Progenitor cell of endocrine pancreas (in vitro differentiated cells): ENCODE results near the gene ZSWIM8. TPM values are rescaled to one million over a fixed set of nuclear protein-coding genes. Genes with fewer than 3 reads are reported as not detected.

Source experiments
- DNase-seq: peaks from one replicate; pipeline ENCODE4 v3.0.0; 2021; ENCODE audit warnings: low spot score; ENCODE audit not compliant: unreplicated experiment
- H3K27ac Mint-ChIP-seq: 2 replicates; pipeline ENCODE4 v1.8.0; 2021; ENCODE audit warnings: mild to moderate bottlenecking, moderate library complexity, mixed read lengths
- H3K27me3 Mint-ChIP-seq: 2 replicates; pipeline ENCODE4 v1.8.0; 2021; ENCODE audit warnings: mixed read lengths
- H3K36me3 Mint-ChIP-seq: 2 replicates; pipeline ENCODE4 v1.8.0; 2022; ENCODE audit warnings: mixed read lengths; ENCODE audit not compliant: insufficient read depth
- H3K4me1 Mint-ChIP-seq: 2 replicates; pipeline ENCODE4 v1.8.0; 2021; ENCODE audit warnings: low read depth, mixed read lengths
- H3K4me3 Mint-ChIP-seq: 2 replicates; pipeline ENCODE4 v1.8.0; 2021; ENCODE audit warnings: low read depth, mild to moderate bottlenecking, moderate library complexity, mixed read lengths
- H3K9me3 Mint-ChIP-seq: 2 replicates; pipeline ENCODE4 v1.8.0; 2021; ENCODE audit warnings: low read depth, mixed read lengths
- total RNA-seq: library from RNA; stranded (reverse); gene quantifications from 2 replicates; pipeline ENCODE4 v1.2.1, GENCODE V29; 2021
- TF ChIP-seq, protein P1 (sequence below): fragments of 200-600 bp; sonication (generic); IDR thresholded peaks from one replicate; pipeline ENCODE4 v1.5.0; 2021; ENCODE audit warnings: antibody characterized with exemption, mild to moderate bottlenecking; ENCODE audit not compliant: unreplicated experiment

Gene ZSWIM8
- total RNA-seq, 1 donor from 2014 or later: 144 TPM

DNA sequence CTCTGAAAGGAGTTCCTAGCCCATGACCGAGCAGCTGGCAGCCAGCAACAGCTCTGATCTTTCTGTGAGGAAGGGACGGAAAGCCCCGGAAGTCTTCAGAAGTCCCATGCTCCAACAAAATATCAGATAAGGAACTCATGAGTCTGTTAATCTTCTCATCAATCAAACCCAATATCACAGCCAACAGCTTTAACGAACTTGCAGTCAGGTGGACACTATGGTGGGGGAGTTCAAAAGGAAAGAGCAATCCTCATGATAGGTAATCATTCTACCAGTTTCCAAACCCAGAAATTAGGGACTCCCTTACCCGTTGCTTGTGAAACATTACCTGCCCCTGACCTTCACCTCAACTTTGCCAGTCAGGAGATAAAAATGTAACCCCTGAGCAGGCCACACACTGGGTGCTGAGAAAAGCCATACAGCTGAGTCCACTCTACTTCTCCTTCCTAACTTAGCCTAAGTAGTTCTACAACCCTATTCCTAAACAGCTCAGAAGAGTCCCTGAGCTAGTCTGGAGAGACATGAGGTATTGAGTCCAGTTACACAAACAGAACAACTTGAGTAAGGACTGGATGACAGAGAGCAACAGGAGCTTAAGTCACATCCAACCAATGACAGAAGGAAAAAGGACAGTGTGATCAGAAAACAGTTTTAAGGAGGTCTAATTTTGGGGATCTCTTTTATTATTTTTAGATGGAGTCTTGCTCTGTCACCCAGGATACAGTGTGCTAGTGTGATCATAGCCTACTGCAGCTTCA, 23.8 kb downstream of the ZSWIM8 start:
- peaks cover 4% of the 10 kb centered on the region for H3K4me1 Mint-ChIP-seq
- no peaks in the 10 kb centered on the region for H3K27me3 Mint-ChIP-seq
- H3K4me3 Mint-ChIP-seq: peak overlapping the region; percentile 49
- TF ChIP-seq, protein P1, sequence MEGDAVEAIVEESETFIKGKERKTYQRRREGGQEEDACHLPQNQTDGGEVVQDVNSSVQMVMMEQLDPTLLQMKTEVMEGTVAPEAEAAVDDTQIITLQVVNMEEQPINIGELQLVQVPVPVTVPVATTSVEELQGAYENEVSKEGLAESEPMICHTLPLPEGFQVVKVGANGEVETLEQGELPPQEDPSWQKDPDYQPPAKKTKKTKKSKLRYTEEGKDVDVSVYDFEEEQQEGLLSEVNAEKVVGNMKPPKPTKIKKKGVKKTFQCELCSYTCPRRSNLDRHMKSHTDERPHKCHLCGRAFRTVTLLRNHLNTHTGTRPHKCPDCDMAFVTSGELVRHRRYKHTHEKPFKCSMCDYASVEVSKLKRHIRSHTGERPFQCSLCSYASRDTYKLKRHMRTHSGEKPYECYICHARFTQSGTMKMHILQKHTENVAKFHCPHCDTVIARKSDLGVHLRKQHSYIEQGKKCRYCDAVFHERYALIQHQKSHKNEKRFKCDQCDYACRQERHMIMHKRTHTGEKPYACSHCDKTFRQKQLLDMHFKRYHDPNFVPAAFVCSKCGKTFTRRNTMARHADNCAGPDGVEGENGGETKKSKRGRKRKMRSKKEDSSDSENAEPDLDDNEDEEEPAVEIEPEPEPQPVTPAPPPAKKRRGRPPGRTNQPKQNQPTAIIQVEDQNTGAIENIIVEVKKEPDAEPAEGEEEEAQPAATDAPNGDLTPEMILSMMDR: no peak
- peaks cover 19% of the 10 kb centered on the region for H3K36me3 Mint-ChIP-seq
- no peaks in the 10 kb centered on the region for H3K9me3 Mint-ChIP-seq
- no peak for DNase-seq
- H3K27ac Mint-ChIP-seq: no peak overlapping the region

DNA sequence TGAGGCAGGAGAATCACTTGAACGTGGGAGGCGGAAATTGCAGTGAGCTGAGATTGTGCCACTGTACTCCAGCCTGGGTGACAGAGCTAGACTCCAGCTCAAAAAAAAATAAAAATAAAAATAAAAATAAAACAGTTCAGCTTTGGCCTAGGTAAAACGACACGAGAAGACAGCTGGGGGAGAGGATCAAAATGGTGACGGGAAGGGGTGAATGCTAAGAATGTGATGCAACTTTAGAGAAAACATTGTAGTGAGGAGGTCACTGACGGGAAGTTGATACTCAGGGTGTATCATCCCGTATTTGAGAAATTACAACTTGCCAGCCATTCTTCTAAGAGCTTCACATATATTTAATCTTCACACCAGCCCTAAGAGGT, 24.9 kb downstream of the ZSWIM8 start:
- Mint-ChIP-seq H3K4me1 (peaks cover 4% of the 10 kb centered on the region), H3K27me3 (no peaks in the 10 kb centered on the region), H3K4me3 (peak overlapping the region; percentile 81), H3K36me3 (peaks cover 19% of the 10 kb centered on the region), H3K9me3 (no peaks in the 10 kb centered on the region), H3K27ac (peak overlapping the region; percentile 84)
- TF ChIP-seq, protein P1: no peak
- no peak for DNase-seq

DNA sequence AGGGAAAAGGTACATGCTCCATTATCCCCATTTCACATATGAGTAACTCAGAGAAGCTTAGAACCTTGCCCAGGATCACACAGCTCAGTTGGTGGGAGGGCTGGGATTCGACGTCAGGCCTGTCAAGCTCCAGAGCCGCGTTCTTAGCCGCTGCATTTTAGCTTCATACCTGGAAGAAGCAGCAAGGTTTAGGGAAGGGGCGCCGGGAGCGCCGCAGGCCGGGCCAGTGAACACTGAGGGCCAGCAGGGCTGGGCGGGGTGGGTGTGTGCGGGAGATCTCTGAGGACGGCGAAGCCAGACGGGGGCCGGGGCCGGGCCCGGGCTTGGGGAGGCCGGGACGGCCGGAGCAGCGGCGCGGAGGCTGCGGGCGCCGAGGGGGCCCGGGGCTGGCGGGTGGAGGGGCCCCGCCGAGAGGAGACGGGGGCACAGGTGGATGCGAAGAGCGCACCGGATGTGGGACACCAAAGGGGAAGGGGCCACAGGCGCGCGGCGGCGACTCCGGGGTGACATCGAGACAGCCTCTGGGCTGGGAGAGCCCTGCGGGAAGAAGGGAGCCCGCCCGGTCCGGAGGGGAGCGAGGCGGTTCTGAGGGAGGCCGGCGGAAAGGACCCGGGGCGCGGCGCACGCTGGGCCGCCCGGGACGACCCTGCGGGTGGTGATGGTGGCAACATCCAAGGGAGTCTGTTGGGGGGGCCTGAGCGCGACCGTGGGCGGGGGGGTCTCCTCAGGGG, 25.5 kb downstream of the ZSWIM8 start:
- no peaks in the 10 kb centered on the region for H3K9me3 Mint-ChIP-seq
- peak overlapping the region; percentile 84 for H3K27ac Mint-ChIP-seq
- H3K4me1 Mint-ChIP-seq: peaks cover 4% of the 10 kb centered on the region
- peak; percentile 27 for DNase-seq
- no peaks in the 10 kb centered on the region for H3K27me3 Mint-ChIP-seq
- H3K4me3 Mint-ChIP-seq: peak overlapping the region; percentile 81
- TF ChIP-seq, protein P1: no peak
- H3K36me3 Mint-ChIP-seq: peaks cover 16% of the 10 kb centered on the region

DNA sequence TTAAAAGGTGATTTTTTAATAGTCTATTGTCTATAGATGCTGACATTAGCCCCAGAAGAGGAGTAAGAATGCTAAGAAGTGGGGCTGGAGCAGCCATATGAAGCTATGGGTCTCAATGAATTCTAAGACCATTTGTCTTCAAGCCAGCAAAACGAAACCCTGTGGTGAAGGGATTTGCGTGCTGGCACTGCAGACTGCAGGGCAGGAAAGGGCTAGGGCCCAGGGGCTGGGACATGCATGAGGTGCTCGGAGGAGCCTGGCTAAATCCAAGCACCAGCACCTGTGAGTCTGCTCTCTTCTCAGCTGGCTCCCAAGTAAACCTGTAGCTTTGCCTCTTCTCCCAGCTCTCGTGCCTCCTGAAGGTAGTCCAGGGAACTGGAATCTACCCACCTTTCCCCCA, 27.3 kb downstream of the ZSWIM8 start:
- Mint-ChIP-seq H3K27me3 (no peaks in the 10 kb centered on the region), H3K4me1 (peaks cover 4% of the 10 kb centered on the region), H3K36me3 (peaks cover 8% of the 10 kb centered on the region), H3K9me3 (no peaks in the 10 kb centered on the region), H3K4me3 (peak overlapping the region; percentile 64), H3K27ac (no peak overlapping the region)
- TF ChIP-seq, protein P1: no peak
- no peak for DNase-seq

DNA sequence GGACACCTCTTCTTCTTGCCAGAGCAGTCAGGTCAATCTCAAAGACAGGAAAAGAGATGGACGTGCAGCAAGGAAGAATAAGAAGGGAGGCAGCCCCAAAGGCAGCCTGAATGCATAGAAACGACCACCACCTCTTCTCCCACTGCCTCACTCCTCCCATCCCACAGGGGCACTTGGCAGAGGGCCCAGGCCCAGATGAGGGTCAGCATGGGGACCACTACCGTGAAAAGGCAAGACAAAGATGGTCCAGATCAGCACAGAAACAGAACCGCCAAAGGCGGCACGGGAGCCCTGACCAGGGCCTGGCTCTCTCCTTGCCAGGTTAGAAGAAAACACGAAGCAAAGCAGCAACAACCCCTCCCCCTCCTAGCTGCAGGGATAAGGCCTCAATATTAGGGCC, 27.9 kb downstream of the ZSWIM8 start:
- Mint-ChIP-seq H3K27ac (no peak overlapping the region), H3K27me3 (no peaks in the 10 kb centered on the region), H3K4me1 (peaks cover 4% of the 10 kb centered on the region), H3K4me3 (no peak overlapping the region), H3K9me3 (no peaks in the 10 kb centered on the region), H3K36me3 (peaks cover 9% of the 10 kb centered on the region)
- TF ChIP-seq, protein P1: no peak
- DNase-seq: no peak
